ENCODE measurements around the gene NBPF1.

DNA sequence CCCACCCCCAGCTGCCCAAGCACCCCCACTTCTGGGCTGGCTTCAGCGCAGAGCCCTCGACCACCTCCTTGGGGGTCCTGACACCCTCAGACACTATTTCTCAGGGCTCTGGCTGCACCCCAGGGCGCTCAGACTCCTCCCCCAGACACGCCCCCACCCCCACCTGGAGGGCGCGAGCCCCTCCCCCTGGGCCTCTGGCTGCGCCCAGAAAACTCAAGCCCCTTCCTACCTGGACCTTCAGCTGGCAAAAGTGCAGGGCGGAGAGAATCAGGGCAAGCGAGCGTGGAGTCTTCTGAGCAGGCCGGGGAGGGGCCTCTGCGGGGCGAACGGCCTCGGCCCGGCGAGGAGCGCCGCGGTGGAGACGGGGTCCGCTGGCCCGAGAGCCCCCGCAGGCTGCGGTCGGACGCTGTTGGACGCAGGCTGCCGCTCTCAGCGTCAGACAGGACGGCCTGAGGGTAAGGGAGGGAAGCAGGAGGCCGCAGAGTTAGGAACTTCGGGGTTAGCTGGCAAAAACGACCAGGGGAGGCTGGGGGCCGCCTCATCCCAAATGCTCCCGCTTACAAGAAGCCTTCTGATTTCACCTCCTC, 17.4 kb upstream of the NBPF1 start:
- no peak for TF ChIP-seq POLR2A (IDR thresholded peaks at IDR 0.05)
- no peak for TF ChIP-seq POLR2AphosphoS5 (IDR thresholded peaks at IDR 0.05)
